Prostate gland (tissue), 2 donors: ENCODE results near the gene PDE5A.

ENCODE experiments used
- POLR2A ChIP-seq: fragments of 450-650 bp; IDR thresholded peaks from one replicate; pipeline ENCODE4 v1.6.1; 2016; ENCODE audit warnings: antibody characterized with exemption, mild to moderate bottlenecking
- TF ChIP-seq, protein P1 (sequence below), 4 experiments: fragments of 200-600 bp in 2 of 4; fragments of 450-650 bp in 2 of 4; sonication (generic) in 2 of 4; IDR thresholded peaks; 1 replicate in 3 of 4; 2 replicates in 1 of 4; pipeline ENCODE4 v1.5.1; 2016 to 2019; ENCODE audit warnings: antibody characterized with exemption in 4 of 4, mild to moderate bottlenecking in 2 of 4, moderate library complexity in 2 of 4

DNA sequence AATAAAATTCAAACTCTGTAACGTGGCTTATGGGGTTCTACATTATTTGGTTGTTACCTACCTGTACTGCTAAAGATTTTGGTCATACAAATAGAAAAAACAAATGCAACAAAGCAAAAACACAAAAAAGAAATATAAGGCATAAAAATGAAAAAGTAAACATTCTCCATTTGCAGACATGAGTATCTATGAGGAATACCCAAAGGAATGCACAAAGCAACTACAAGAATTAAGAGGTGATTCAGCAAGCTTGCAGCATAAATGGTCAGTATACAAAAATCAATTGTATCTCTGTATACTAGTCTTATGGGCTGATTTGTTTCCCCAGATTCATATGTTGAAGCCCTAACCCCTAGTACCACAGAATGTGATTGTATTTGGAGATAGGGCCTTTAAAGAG is 3.6 kb upstream of the PDE5A start:
- TF ChIP-seq, protein P1, sequence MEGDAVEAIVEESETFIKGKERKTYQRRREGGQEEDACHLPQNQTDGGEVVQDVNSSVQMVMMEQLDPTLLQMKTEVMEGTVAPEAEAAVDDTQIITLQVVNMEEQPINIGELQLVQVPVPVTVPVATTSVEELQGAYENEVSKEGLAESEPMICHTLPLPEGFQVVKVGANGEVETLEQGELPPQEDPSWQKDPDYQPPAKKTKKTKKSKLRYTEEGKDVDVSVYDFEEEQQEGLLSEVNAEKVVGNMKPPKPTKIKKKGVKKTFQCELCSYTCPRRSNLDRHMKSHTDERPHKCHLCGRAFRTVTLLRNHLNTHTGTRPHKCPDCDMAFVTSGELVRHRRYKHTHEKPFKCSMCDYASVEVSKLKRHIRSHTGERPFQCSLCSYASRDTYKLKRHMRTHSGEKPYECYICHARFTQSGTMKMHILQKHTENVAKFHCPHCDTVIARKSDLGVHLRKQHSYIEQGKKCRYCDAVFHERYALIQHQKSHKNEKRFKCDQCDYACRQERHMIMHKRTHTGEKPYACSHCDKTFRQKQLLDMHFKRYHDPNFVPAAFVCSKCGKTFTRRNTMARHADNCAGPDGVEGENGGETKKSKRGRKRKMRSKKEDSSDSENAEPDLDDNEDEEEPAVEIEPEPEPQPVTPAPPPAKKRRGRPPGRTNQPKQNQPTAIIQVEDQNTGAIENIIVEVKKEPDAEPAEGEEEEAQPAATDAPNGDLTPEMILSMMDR (IDR thresholded peaks at IDR 0.05), result no peak
- no peak for TF ChIP-seq POLR2A
